GM21619 (cell line): ENCODE measurements around the gene RUNX3.

ENCODE experiments used
- ATAC-seq: cut with Tn5 transposase; IDR thresholded peaks from one replicate; pipeline ENCODE4 v1.9.1; 2021; ENCODE audit not compliant: unreplicated experiment

Gene RUNX3

DNA sequence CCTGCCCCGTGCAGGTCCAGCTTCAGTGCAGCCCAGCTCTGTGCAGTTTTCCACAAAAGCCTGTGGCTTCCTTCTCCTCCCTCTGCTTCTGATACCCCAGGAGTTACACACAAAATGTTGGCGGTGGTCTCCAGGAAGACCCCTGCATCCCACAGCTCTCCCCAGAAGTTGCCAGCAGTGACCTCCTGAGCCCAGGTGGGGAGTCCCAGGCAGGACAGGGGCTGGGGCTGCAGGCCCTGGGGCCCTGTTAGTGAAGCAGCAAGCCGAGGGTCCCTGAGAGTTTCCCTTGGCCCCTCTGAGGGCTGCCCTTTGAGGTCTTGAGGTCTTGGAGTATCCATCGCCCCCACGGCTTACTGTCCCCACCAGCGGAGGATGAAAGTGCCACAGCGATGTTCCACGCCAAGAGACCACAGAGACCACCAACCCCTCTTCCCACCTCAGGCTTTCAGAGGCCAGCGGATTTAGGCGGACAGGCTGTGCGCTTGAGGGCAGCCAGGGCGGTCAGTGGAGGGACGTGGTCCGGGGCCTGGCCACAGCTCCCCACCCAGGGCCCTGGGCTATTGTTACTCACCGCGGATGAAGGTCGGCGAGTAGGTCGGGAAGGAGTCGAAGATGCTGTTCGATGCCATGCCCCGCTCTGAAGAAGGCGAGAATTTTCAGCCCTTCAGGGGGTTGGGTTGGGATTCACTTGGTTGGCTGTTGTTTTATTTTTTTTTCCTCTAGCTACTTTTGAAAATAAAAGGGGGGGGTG, 34.0 kb upstream of the RUNX3 start:
- no peak for ATAC-seq

DNA sequence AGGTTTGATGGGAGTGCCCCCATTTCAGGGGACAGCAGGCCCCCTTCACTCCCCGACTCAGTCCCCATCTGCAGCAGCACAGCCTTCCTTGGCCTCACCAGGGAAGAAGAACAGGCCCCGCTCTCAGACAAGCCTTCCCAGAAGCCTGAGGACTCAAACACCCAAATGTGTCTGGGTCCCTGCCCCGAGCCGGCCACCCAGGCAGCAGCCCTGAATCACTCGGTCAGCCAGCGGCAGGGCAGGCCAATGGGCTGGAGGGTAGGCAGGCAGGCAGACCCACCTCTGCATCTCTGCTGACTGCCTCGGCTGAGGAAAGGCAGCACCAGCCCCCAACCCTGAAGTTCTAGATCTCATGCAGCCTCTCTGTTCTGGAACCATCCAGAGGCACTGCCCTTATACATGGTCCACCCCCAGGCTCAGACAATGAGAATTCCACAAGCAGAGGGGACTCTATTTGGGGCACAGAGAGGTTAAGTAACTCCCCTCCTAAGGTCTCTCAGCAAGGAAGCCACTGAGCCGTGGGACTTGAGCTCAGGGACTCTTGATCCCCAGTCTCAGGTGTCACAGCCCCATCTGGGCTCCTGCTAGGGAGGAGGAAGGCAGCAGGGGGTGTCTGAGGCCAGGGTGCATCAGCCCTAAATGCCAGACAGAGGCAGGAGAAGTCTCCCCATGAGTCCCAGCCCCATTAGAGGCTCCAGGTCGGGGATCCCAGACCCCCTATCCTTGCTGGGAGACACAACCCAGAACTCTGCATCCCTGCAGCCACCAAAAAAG, 33.2 kb upstream of the RUNX3 start:
- ATAC-seq: no peak

DNA sequence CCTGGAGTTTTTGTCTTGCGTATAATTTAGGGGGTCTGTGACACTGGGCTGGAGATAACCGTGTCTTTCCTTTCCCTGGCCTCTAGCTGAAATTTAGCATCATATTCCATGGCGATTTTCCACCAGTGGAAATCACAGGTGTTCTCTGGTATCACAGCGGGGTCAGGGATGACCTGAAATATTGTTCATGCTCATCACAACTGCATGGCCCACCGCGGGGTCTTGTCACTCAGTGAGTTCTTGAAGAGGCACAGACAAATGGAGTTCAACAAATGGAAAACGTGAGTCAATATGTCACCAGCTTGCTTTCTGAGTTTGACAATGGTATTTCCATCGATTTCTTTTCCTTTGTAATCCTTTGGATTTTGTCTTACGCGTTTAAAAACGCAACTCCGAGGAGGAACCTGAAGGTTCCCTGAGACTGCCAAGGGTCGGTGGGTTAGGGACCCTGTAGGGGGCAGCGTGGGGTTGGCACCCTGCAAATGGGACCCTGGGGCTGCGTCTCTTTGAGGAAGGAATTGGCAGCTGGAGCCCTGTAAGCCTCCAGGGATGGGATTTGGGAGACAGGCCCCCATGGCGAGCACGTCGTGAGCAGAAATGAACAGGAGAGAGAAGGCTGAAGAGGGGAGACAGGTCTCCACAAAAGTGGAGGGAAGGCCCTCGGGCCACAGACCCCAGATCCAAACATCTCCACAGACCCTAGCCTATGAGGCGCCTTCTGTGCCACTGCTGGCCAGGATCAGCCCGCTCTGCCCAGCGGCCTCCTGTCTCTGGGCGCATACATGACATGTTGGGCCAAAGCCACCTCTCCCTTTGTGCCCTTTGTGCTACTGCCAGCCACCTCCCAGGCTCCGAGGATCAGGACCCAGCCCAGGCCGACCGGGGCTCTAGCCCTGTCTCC, 32.1 kb upstream of the RUNX3 start:
- no peak for ATAC-seq

DNA sequence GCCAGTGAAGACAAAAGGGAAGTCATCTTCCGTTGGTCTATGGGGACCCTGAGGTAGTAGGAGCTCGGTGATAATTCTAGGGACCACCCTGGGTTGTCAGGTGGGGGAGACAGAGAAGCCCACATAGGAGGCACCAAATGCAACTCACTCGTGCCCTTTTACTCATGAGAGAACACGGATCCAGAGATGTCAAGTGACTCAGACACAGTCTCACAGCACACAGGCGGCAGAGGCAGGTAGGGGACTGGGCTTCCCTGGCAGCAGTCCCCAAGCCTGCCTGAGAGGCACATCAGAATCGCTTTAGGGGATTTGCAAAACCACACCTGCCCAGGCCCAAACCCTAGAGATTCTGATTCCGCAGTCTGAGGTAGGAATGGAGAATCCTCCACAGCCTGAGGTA, 31.3 kb upstream of the RUNX3 start:
- no peak for ATAC-seq

DNA sequence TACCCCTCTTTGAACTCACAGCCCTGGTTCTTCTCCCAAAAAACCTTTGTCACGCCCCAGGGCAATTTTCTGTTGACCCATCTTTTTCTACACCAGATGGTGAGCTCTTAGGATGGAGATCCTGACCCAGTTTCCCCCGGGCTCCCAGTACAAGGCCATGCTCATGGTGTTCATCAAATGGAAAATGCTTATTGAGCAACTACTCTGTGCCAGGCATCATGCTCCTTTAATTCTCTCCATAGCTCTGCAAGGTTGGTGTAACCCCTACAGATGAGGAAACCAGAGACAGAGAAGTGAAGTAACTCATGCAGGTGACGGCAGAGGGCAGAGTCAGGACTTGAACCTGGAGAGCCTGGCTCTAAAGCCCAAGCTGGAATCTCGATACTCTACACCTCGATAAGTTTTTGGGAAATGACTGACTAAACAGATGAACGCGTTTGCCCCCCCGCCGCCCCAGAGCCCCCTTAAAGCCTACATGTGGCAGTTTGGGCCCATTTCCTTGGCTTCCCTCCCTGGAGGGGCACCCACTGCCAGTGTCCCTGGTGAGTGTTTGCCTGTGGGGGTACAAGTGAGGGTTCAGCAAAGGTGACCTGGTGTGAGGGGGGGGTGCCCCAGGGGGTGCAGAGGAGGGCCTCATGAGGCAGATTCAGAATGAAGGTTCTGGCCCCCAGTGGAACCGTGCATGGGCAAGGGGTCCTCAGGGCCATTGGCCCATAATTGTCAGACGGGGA, 30.2 kb upstream of the RUNX3 start:
- no peak for ATAC-seq

DNA sequence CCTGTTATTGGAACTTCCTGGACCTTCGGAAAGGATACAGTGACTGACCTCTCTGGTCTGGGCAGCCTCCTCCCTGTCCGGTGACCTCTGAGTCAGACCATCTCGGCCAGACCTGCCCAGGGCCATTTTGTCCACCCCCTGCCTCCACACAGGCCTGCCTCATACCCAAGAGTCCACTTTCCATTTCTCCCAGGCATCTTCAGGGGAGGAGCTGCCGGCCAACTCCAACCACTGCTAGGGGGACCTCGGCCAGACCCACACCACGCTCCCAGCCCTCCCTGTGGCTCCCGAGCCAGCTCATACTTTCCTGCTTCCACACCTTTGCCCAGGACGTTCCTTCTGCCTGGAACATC, 29.5 kb upstream of the RUNX3 start:
- ATAC-seq: no peak

DNA sequence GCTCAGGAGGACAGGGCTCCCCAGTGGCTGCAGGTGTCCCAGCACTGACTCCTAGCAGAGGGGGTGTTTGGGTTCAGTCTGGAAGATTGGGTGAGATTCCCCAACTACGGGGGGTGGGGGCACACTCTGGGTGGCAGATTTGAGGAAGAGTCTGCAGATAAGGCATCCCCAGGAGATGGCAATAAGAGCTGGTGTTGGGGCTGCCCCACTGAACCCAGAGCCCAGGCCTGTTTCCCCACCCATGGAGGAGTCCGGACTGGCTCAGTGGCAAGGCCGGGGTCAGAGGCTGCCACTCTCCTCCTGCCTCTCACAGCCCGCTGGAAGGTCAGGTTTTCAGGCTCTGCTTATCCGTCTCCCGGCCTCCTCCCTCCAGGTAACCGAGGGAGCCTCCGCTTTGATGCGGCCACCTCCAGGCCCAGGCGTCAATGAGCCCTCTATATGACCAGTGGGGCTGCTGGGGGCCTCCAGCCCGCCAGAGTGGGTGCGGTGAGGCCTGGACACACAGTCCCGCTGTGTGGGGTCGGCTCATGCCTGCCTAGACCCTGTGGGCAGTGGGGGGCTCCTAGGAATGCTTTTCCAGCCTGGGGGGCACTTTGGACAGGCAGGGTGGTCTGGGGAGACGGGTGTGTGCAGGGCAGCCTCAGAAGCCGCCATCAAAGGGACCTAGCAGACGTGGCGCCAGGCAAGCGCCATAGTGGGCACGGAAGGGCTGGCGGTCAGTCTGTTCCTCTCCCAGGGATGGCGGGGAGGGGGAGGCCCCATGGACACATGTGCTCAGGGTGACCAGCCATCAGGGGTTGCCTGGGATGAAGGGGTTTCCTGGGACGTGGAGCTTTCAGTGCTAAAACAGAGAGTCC, 28.9 kb upstream of the RUNX3 start:
- no peak for ATAC-seq

DNA sequence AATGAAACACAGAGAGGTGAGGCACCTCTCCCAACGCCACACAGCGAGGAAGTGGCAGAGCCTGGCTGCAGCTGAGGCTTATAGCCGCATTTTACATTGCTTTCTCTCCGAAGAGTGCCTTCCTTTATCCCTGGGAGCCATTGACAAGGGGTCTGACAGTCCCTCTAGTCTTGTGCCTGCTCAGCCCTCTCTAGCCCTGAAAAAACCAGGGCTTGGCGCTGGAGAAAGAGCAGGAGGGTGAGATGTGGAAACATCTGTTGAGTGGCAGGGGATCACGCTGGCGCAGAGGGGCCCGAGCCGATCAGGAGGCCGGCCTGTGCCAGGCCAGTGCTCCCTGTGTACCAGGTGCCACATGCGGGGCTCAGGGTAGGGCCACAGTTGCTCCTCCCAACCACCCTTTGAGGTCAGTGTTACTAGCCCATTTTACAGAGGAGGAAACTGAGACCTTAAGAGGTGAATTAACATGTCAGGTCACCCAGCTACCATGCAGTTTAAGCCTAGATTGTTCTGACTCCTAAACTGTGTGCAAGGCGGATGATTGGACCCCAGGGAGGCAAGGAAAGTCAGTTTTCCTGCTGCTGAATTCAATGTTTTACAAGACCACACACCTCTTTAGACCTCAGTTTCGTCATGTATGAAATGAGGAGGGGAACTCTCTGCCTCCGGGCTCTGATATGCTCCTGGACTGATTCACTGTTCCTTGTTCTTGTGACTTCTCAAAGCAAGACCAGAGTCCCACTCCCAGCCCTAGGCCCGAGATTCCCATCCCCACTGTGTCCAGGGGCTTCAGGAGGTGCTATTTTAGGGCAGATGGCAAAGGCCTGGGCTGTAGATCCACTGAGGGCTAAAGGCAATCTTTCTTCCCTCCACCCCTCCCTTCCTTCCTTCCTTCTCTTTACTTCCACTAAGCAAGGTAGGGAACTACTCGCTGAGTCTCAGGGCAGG, 28.0 kb upstream of the RUNX3 start:
- ATAC-seq: no peak

DNA sequence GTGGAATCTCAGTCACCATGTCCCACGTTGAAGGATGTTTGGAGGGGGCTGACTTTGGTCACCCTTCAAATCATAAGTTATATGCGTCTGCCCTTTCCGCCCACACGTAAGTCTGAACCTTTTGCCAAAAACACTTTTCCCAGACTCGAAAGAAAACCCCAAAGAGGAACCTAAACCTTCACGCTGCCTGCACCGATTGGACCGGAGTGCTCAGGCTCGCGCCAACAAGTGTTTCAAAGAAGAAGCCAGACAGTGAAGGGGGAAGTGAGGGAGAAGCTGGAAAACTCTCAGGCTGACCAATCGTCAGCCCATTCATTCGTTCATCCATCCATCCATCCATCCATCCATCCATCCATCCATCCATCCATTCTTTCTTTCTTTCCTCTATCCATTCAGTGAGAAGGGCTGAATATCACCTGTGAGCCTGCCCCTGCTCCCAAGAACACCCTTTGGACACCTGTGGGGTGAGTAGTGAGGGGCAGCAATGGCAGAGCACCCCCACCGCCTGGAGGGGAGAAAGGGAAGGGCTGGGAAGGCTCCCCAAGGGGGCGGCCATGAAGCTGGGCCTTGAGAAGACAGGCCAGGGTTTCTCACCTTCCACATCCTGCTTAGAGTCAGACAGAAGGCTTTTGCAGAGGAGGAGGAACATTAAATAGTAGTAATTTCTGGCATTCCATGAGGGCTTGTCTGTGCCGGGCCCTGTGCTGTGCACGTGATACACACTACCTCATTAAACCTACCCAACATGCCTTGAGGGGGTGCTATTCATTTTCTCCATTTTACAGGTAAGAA, 27.1 kb upstream of the RUNX3 start:
- ATAC-seq: no peak

DNA sequence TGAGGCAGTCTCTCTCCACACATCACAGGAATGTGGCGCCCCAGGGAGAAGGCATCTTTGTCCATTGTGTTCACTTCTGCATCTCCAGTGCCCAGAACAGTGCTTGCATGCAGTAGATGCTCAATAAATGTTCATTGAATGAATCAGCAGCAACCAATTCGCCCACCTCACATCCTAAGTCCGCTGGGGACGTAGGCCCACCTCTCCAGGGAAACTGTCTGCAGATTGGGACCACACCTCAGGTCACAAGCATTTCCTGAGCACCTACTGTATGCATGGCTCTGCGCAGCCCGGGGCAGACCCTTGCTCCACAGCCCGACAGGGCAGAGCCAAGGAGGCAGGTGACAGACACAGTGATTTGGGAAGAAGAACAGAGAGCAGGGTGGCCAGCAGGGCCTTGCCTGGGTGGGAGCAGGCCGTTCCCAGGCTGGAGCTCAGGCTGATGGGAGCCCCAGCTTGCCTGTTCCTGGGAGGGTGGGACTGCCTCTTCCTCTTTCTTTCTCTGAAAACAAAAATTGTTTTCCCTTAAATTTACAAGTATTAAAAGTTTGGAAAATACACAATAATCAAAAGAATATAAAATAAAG, 25.8 kb upstream of the RUNX3 start:
- ATAC-seq: no peak

DNA sequence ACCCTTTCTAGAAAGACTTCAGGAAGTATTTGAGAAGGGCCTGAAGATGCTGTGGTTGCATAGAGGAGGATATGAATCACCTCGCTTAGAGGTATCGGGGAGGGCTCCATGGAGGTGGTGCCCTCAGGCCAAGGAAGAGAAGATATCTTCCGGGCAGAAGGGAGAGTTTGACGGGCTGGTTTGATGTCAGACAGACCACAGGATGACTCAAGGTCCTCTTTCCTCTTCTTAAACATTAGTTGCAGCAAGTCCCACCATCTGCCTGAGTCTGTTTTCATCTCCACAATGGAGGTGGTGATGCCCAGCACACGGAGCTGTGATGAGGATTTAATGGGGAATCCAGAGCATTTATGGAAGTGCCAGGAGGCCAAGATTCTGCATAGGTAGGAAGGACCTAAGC, 25.1 kb upstream of the RUNX3 start:
- ATAC-seq: peak; percentile 61

DNA sequence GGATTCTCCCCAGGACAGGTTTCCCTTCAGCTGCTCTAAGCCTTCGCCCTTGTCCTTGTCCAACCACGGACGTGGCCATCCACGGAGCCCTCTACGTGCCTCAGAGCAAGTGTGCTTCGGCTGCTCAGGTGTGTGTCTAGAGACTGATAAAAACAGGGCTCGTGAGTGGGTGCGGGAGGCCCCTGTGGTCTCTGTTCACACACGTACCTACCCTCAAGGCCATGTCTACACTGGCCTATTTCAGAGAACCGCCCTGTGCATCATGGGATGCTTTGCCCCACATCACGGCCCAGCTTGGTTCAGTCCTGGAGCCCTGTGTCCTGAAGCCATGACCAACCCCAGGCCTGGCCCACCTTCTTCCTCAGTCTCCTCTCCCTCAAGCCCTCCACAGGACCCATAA, 24.6 kb upstream of the RUNX3 start:
- no peak for ATAC-seq

DNA sequence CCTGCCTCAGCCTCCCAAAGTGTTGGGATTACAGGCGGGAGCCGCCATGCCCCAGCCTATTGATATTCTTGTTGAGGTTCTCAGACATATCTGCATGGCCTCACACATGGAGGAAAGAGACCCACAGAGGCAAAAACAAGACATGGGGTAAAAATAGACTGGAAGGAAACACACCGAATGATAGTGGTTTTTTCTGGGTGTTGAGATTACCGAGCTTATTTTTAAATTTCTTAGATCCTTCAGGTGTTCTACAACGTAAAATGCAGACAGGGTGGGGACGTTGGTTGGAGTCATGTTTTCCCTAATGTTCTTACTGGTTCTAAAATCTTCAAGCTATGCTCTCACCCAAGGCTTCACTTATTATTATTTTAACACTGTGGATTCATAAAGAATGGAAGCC, 23.9 kb upstream of the RUNX3 start:
- no peak for ATAC-seq

DNA sequence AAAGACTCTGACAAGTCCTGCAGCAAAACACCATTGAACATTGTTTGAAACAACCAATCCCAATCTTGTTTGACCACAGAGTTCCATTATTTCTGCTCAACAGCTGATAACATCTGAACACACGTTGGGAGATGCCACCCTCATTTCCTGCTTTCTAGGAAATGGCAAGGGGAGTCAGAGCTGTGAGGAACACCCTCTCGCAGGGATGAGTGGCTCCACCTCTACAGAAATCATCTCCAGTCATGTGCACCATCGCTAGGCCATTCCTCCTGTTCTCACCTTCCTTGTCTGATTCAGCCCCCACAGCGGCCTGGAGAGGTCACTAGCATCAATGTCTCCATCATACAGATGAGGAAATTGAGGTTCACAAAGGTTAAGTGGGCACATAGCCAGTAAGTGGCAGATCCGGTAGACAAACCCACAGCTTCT, 22.4 kb upstream of the RUNX3 start:
- ATAC-seq: no peak

DNA sequence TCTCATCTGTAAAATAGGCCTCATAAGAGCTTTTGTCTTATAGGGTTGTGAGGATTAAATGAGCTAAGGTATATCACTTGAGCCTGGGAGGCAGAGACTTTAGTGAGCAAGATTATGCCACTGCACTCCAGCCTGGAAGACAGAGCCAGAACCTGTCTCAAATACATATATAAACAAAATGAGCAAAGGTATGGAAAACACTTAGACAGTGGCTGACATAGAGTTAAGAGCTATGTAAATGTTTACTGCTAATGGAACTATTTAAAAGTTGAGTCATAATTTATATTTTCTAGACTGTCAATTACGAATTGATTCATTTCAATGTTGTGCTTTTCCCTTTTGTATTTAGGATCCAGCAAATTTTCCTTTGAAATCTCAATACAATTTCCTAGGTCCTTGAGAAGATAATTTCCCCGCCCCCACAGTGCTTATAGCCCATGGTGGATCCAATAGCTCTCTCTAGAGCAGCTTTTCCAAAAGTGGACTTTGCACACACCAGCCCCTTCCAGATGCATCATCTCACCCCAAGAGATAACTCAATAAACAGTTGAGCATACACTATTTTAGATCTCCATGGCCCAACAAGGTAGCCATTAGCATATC, 21.8 kb upstream of the RUNX3 start:
- no peak for ATAC-seq

DNA sequence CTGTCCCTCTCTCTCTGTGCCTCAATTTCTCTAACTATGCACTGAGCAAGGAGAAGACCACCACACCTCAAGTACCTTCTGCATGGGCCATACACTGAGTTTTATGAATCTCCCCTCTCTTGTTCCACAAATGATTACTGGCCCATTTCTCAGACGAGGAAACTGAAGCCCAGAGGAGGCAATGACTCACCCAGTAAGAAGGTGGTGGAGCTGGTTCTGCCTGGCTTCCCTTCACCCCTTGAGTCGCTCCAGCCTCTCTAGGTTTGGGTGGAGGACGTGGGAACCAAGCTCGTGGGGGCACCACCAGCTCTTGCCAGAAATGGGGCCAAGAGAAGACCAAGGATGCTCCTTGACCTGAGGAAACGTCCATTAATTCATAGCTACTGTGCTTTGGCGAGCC, 21.3 kb upstream of the RUNX3 start:
- ATAC-seq: no peak

DNA sequence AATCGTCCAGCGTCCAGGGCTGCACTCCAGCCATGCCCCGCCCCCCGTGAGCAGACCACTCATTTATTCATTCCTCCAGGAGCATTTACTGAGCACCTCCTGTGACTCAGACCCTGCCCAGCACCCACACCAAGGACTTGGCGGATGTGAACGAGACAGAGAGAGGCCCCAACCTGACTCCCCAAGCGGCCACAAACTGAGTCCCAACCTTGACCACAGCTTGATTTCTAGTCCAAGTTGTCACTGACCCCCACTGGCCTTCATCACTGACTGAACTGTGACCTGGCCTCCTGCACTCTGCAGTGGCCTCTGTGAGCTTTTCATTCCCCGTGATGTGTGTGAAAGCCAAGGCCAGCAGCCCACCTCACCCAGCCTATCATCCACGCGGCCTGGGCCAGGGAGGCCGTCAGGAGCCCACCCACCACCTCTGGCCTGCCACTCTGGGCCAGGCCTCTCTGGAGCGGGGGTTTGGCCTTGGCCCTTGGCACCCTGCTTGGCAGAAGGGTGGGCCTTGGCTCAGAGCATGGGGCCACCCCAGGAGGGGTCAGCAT, 19.3 kb upstream of the RUNX3 start:
- ATAC-seq: no peak
